H9 (cell line): ENCODE measurements around the gene MED13L. TPM values are rescaled to one million over a fixed set of nuclear protein-coding genes. Genes with fewer than 3 reads are reported as not detected.

ENCODE experiments used
- DNase-seq: peaks from one replicate; pipeline ENCODE4 v3.0.0-alpha.2; 2017
- H2AFZ ChIP-seq: one replicate; pipeline ENCODE4 v1.6.1; 2013; ENCODE audit warnings: mild to moderate bottlenecking, low read length, control low read depth, moderate library complexity
- H2AK5ac ChIP-seq: 2 replicates; pipeline ENCODE4 v1.6.1; 2013; ENCODE audit warnings: low read length, control low read depth, mixed read lengths; ENCODE audit not compliant: insufficient read length
- H2BK120ac ChIP-seq: one replicate; pipeline ENCODE4 v1.6.1; 2013; ENCODE audit warnings: low read depth, mild to moderate bottlenecking, low read length, control low read depth, inconsistent platforms; ENCODE audit not compliant: poor library complexity, severe bottlenecking
- H2BK12ac ChIP-seq: 2 replicates; pipeline ENCODE4 v1.6.1; 2013; ENCODE audit warnings: low read length, control low read depth, mixed read lengths, low read depth; ENCODE audit not compliant: insufficient read length
- H2BK15ac ChIP-seq: 2 replicates; pipeline ENCODE4 v1.6.1; 2013; ENCODE audit warnings: low read depth, low read length, control low read depth
- H2BK20ac ChIP-seq: one replicate; pipeline ENCODE4 v1.6.1; 2013; ENCODE audit warnings: low read depth, mild to moderate bottlenecking, low read length, control low read depth, inconsistent platforms; ENCODE audit not compliant: poor library complexity, severe bottlenecking
- H2BK5ac ChIP-seq: 2 replicates; pipeline ENCODE4 v1.6.1; 2013; ENCODE audit warnings: low read length, control low read depth, mixed read lengths; ENCODE audit not compliant: insufficient read length
- H3K14ac ChIP-seq: 2 replicates; pipeline ENCODE4 v1.6.1; 2013; ENCODE audit warnings: low read length, control low read depth; ENCODE audit not compliant: insufficient read depth
- H3K18ac ChIP-seq: 2 replicates; pipeline ENCODE4 v1.6.1; 2013; ENCODE audit warnings: low read depth, mild to moderate bottlenecking, mixed read lengths, low read length, control low read depth; ENCODE audit not compliant: insufficient read length
- H3K23ac ChIP-seq: 2 replicates; pipeline ENCODE4 v1.6.1; 2013; ENCODE audit warnings: low read length, control low read depth, mixed read lengths, low read depth; ENCODE audit not compliant: insufficient read length
- H3K23me2 ChIP-seq: 2 replicates; pipeline ENCODE4 v1.6.1; 2013; ENCODE audit warnings: low read depth, mild to moderate bottlenecking, mixed read lengths, low read length, control low read depth; ENCODE audit not compliant: insufficient read length, poor library complexity, severe bottlenecking
- H3K27ac ChIP-seq: 2 replicates; pipeline ENCODE4 v1.5.1; 2013; ENCODE audit warnings: low read length, control low read depth, mixed read lengths, low read depth; ENCODE audit not compliant: insufficient read length
- H3K27me3 ChIP-seq: 2 replicates; pipeline ENCODE4 v1.6.1; 2013; ENCODE audit warnings: low read length, control low read depth, inconsistent platforms; ENCODE audit not compliant: insufficient read depth
- H3K4ac ChIP-seq: 2 replicates; pipeline ENCODE4 v1.6.1; 2013; ENCODE audit warnings: low read depth, mild to moderate bottlenecking, control low read depth, inconsistent platforms, low read length, moderate library complexity
- H3K4me1 ChIP-seq: 2 replicates; pipeline ENCODE4 v1.6.1; 2013; ENCODE audit warnings: low read length, control low read depth, inconsistent platforms; ENCODE audit not compliant: insufficient read depth
- H3K4me2 ChIP-seq: 2 replicates; pipeline ENCODE4 v1.6.1; 2013; ENCODE audit warnings: low read length, control low read depth, mixed read lengths; ENCODE audit not compliant: insufficient read length, insufficient read depth
- H3K56ac ChIP-seq: 2 replicates; pipeline ENCODE4 v1.6.1; 2013; ENCODE audit warnings: low read depth, mild to moderate bottlenecking, mixed read lengths, low read length, control low read depth; ENCODE audit not compliant: insufficient read length
- H3K79me1 ChIP-seq: 2 replicates; pipeline ENCODE4 v1.6.1; 2013; ENCODE audit warnings: low read depth, mild to moderate bottlenecking, moderate library complexity, low read length, control low read depth, inconsistent platforms; ENCODE audit not compliant: insufficient read depth, poor library complexity, severe bottlenecking
- H3K79me2 ChIP-seq: 2 replicates; pipeline ENCODE4 v1.6.1; 2013; ENCODE audit warnings: low read length, control low read depth, inconsistent platforms; ENCODE audit not compliant: insufficient read depth
- H3K9ac ChIP-seq: 2 replicates; pipeline ENCODE4 v1.6.1; 2013; ENCODE audit warnings: low read length, control low read depth, mixed read lengths; ENCODE audit not compliant: insufficient read length; ENCODE audit errors: extremely low read depth
- H3K9me3 ChIP-seq: one replicate; pipeline ENCODE4 v1.6.1; 2013; ENCODE audit warnings: low read depth, low read length, inconsistent platforms; ENCODE audit not compliant: control insufficient read depth
- H3T11ph ChIP-seq: one replicate; pipeline ENCODE4 v1.6.1; 2013; ENCODE audit warnings: mild to moderate bottlenecking, low read length, control low read depth, inconsistent platforms
- H4K20me1 ChIP-seq: one replicate; pipeline ENCODE4 v1.6.1; 2013; ENCODE audit not compliant: control insufficient read depth, insufficient read length, insufficient read depth
- H4K5ac ChIP-seq: 2 replicates; pipeline ENCODE4 v1.6.1; 2013; ENCODE audit warnings: low read depth, mild to moderate bottlenecking, mixed read lengths, low read length, control low read depth; ENCODE audit not compliant: insufficient read length
- H4K8ac ChIP-seq: replicated peaks from 2 replicates; pipeline ENCODE4 v1.6.1; 2013; ENCODE audit warnings: low read length, control low read depth, mixed read lengths, low read depth; ENCODE audit not compliant: insufficient read length
- H4K91ac ChIP-seq: 2 replicates; pipeline ENCODE4 v1.6.1; 2013; ENCODE audit warnings: low read depth, mild to moderate bottlenecking, moderate library complexity, mixed read lengths, low read length, control low read depth; ENCODE audit not compliant: insufficient read length
- H3K27ac Mint-ChIP-seq, 3 experiments: 2 replicates in 2 of 3; 3 replicates in 1 of 3; pipeline ENCODE4 v1.8.0; 2020 to 2021; ENCODE audit warnings: mixed read lengths in 3 of 3, mild to moderate bottlenecking in 1 of 3, moderate library complexity in 1 of 3
- H3K27me3 Mint-ChIP-seq: 2 replicates; pipeline ENCODE4 v1.8.0; 2021; ENCODE audit warnings: low read depth, mild to moderate bottlenecking, moderate library complexity, mixed read lengths
- H3K36me3 Mint-ChIP-seq, 3 experiments: 2 replicates in 2 of 3; 3 replicates in 1 of 3; pipeline ENCODE4 v1.8.0; 2020 to 2021; ENCODE audit warnings: low read depth in 3 of 3, mixed read lengths in 3 of 3; ENCODE audit not compliant: insufficient read depth in 1 of 3
- H3K4me1 Mint-ChIP-seq, 2 experiments: 2 replicates each; pipeline ENCODE4 v1.8.0; 2020; ENCODE audit warnings: mixed read lengths in 2 of 2
- H3K4me3 Mint-ChIP-seq, 2 experiments: 2 replicates in 1 of 2; 3 replicates in 1 of 2; pipeline ENCODE4 v1.8.0; 2020 to 2021; ENCODE audit warnings: mild to moderate bottlenecking in 2 of 2, mixed read lengths in 2 of 2, moderate library complexity in 1 of 2
- H3K9me3 Mint-ChIP-seq, 2 experiments: 2 replicates in 1 of 2; 3 replicates in 1 of 2; pipeline ENCODE4 v1.8.0; 2020; ENCODE audit warnings: mild to moderate bottlenecking in 2 of 2, mixed read lengths in 2 of 2, moderate library complexity in 1 of 2
- WGBS: extraction: QIAGEN DNeasy Blood & Tissue Kit; methylation state at CpG from one replicate; pipeline ENCODE4 v1.1.7; 2013; ENCODE audit warnings: missing lambda C conversion rate, low lambda C conversion rate, mixed read lengths; ENCODE audit not compliant: insufficient read length; ENCODE audit errors: extremely low coverage; 5-methylcytosine and 5-hydroxymethylcytosine counted together
- total RNA-seq: library from RNA; stranded (reverse); gene quantifications from 2 replicates; pipeline ENCODE4 v1.2.1, GENCODE V29; 2021
- TF ChIP-seq, protein P1 (sequence below): fragments of 200-600 bp; sonication (generic); conservative IDR thresholded peaks from 3 replicates; pipeline ENCODE4 v1.8.0; 2021; ENCODE audit warnings: antibody characterized with exemption, mild to moderate bottlenecking

The MED13L gene
- total RNA-seq, 1 experiment from 2014 or later, result 52.4 TPM

- H3K56ac ChIP-seq, result no peak overlapping the region
- H4K8ac ChIP-seq, result no peak overlapping the region
- no peaks in the 10 kb centered on the region; the same call in 1 of the 2 replicates for H3K4me1 ChIP-seq
Measured at GRCh38 chr12:115943310-115943629, 334.2 kb downstream of the MED13L start.

More at GRCh38 chr12:115943310-115943629, 334.2 kb downstream of the MED13L start:
- H3K27ac Mint-ChIP-seq, result no peak overlapping the region
- Histone ChIP-seq H3T11ph (no peak overlapping the region), H3K27ac (no peak overlapping the region), H2AK5ac (no peak overlapping the region), H3K23me2 (no peaks in the 10 kb centered on the region), H4K20me1 (no peaks in the 10 kb centered on the region), H4K91ac (no peak overlapping the region), H4K5ac (no peak overlapping the region), H2AFZ (no peak overlapping the region), H3K79me2 (no peaks in the 10 kb centered on the region), H2BK12ac (no peak overlapping the region), H3K23ac (no peak overlapping the region), H2BK120ac (no peak overlapping the region), H3K14ac (no peak overlapping the region), H2BK5ac (no peak overlapping the region), H2BK15ac (no peak overlapping the region), H3K4ac (no peak overlapping the region), H3K79me1 (no peaks in the 10 kb centered on the region), H3K4me2 (no peak overlapping the region), H3K9me3 (no peaks in the 10 kb centered on the region), H3K9ac (no peak overlapping the region), H3K18ac (no peak overlapping the region), H2BK20ac (no peak overlapping the region), H3K27me3 (no peaks in the 10 kb centered on the region)
- WGBS, result no CpG with 5 or more reads among the region's 7 CpGs
- DNase-seq, result no peak
- TF ChIP-seq, protein P1, sequence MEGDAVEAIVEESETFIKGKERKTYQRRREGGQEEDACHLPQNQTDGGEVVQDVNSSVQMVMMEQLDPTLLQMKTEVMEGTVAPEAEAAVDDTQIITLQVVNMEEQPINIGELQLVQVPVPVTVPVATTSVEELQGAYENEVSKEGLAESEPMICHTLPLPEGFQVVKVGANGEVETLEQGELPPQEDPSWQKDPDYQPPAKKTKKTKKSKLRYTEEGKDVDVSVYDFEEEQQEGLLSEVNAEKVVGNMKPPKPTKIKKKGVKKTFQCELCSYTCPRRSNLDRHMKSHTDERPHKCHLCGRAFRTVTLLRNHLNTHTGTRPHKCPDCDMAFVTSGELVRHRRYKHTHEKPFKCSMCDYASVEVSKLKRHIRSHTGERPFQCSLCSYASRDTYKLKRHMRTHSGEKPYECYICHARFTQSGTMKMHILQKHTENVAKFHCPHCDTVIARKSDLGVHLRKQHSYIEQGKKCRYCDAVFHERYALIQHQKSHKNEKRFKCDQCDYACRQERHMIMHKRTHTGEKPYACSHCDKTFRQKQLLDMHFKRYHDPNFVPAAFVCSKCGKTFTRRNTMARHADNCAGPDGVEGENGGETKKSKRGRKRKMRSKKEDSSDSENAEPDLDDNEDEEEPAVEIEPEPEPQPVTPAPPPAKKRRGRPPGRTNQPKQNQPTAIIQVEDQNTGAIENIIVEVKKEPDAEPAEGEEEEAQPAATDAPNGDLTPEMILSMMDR, result no peak
- H3K4me3 Mint-ChIP-seq, result no peak overlapping the region
- no peaks in the 10 kb centered on the region; the same call in none of the 2 replicates for H3K27me3 Mint-ChIP-seq
- peaks cover 5 to 13% of the 10 kb centered on the region in 2 experiments for H3K4me1 Mint-ChIP-seq
- peaks cover 0 to 9% (median 0%) of the 10 kb centered on the region in 3 experiments; a peak in 5 of 7 replicates for H3K36me3 Mint-ChIP-seq
- H3K9me3 Mint-ChIP-seq, result peaks cover 9 to 10% of the 10 kb centered on the region in 2 experiments
